Stimulated activated CD8-positive, alpha-beta memory T cell treated with anti-CD3 and anti-CD28 coated beads, Interleukin-7, amount 100 ng/mL, for 4 hours (primary cell): Measurements from ENCODE around the gene CCDC184.

Experiments
- DNase-seq, 2 donors: peaks; one replicate each; pipeline ENCODE4 v3.0.0-alpha.2; 2020; ENCODE audit warnings: low read depth in 2 of 2

CCDC184 gene

GRCh38 chr12:48179466-48179865 lies 4.0 kb upstream of the CCDC184 start:
- DNase-seq: no peak

- DNase-seq: no peak
Observed at GRCh38 chr12:48180424-48180823, 3.0 kb upstream of the CCDC184 start.

GRCh38 chr12:48180857-48181495 lies 2.5 kb upstream of the CCDC184 start:
- no peak for DNase-seq

- DNase-seq: no peak
Observed at GRCh38 chr12:48182631-48183030, 813 bp upstream of the CCDC184 start.

GRCh38 chr12:48183876-48184548 lies 568 bp downstream of the CCDC184 start:
- no peak for DNase-seq

- no peak for DNase-seq
Observed at GRCh38 chr12:48184549-48184922, 1.1 kb downstream of the CCDC184 start.

- no peak for DNase-seq
Observed at GRCh38 chr12:48185181-48185919, 1.9 kb downstream of the CCDC184 start.

- DNase-seq: no peak
Observed at GRCh38 chr12:48187916-48188695, 4.7 kb downstream of the CCDC184 start.

GRCh38 chr12:48189331-48190125 lies 6.1 kb downstream of the CCDC184 start:
- peak in 1 of 2 donors; percentile 68 for DNase-seq

GRCh38 chr12:48191096-48191495 lies 7.7 kb downstream of the CCDC184 start:
- no peak for DNase-seq

GRCh38 chr12:48192861-48193260 lies 9.4 kb downstream of the CCDC184 start:
- no peak for DNase-seq

- no peak for DNase-seq
Observed at GRCh38 chr12:48193623-48194022, 10.2 kb downstream of the CCDC184 start.

GRCh38 chr12:48194799-48195201 lies 11.4 kb downstream of the CCDC184 start:
- DNase-seq: no peak

GRCh38 chr12:48197549-48197970 lies 14.1 kb downstream of the CCDC184 start:
- DNase-seq: no peak

- DNase-seq: peak; percentile 83 to 86
Observed at GRCh38 chr12:48197971-48198671, 14.7 kb downstream of the CCDC184 start.

- no peak for DNase-seq
Observed at GRCh38 chr12:48198672-48198971, 15.2 kb downstream of the CCDC184 start.

GRCh38 chr12:48198985-48199384 lies 15.5 kb downstream of the CCDC184 start:
- no peak for DNase-seq

- no peak for DNase-seq
Observed at GRCh38 chr12:48199774-48200221, 16.4 kb downstream of the CCDC184 start.

- DNase-seq: no peak
Observed at GRCh38 chr12:48201091-48201490, 17.6 kb downstream of the CCDC184 start.

- no peak for DNase-seq
Observed at GRCh38 chr12:48201516-48201915, 18.1 kb downstream of the CCDC184 start.

GRCh38 chr12:48202766-48203165 lies 19.3 kb downstream of the CCDC184 start:
- DNase-seq: no peak
